Measurements from ENCODE around the gene IGSF9B.

DNA sequence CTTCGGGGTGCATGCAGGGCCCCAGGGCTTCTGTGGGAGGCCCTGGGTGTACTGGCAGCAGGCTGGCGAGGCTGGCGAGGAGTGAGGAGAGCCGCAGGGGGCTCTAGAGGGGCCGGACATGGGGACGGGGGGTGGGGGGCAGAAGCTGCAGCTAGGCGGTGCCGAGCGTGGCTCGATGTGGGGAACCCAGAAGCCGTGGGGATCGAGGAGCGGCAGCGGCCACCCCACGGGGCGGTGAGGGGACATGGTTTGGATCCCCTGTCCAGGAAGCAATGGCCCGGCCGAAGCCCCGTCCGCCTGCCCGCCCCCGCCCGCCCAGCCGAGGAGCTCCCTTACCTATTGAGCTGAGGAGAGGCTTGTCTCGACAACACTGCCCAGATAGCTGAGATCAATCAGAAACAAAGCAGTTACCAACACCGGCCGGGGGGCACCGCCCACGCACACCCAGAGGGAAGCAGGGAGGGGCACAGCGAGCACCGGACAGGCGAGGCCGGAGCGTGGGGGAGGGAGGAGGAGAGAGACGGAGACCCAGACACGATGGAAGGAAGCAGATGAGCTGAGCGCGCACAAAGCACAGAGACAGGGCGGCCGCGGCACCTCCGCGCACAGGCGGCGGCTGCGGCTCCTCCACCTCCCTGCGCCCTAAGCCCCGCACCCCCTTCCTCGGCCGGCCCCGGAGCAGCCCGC, 38.7 kb downstream of the IGSF9B start:
- no peak for TF ChIP-seq SIN3A (IDR thresholded peaks at IDR 0.05; ENCODE audit: low read depth, low read length)
- TF ChIP-seq CTCF (IDR thresholded peaks at IDR 0.05 in 2 of 3, conservative IDR thresholded peaks at IDR 0.05 in 1 of 3; ENCODE audit: control insufficient read depth in 2 of 3, extremely low read depth in 1 of 3, insufficient read depth in 1 of 3, low read depth in 3 of 3, low read length in 3 of 3) = no peak
- TF ChIP-seq STAT1 (conservative IDR thresholded peaks at IDR 0.05) = no peak
- no peak for TF ChIP-seq POLR2A (IDR thresholded peaks at IDR 0.05; ENCODE audit: low read depth, low read length)
- no peak for TF ChIP-seq ZBTB33 (IDR thresholded peaks at IDR 0.05)
- no peak for TF ChIP-seq KLF5 (IDR thresholded peaks at IDR 0.05; ENCODE audit: partially characterized antibody)
- no peak for TF ChIP-seq EZH2 (IDR thresholded peaks at IDR 0.05; ENCODE audit: borderline replicate concordance, control insufficient read depth, low read depth, low read length)
- no peak for TF ChIP-seq BMI1 (IDR thresholded peaks at IDR 0.05; ENCODE audit: borderline replicate concordance)
- no peak for TF ChIP-seq POU2F2 (IDR thresholded peaks at IDR 0.05; ENCODE audit: borderline replicate concordance, low read depth, low read length)
- TF ChIP-seq, protein P1, sequence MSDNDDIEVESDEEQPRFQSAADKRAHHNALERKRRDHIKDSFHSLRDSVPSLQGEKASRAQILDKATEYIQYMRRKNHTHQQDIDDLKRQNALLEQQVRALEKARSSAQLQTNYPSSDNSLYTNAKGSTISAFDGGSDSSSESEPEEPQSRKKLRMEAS (IDR thresholded peaks at IDR 0.05; ENCODE audit: low read depth, low read length) = no peak
- TF ChIP-seq FOXK2 (IDR thresholded peaks at IDR 0.05) = no peak
